GM19239 (cell line): ENCODE measurements around the gene ACOT6.
A peak's percentile ranks its signal among the peaks of the same experiment; 100 is the strongest.
"Not testable (repeated sequence)": the region's sequence is repeated elsewhere in the genome, so short reads cannot be mapped to it uniquely, and the experiment has no call there.

Source experiments
- DNase-seq: peaks from one replicate; pipeline ENCODE4 v3.0.0; 2011; ENCODE audit warnings: low spot score; ENCODE audit not compliant: insufficient read length
- FAIRE-seq: peaks from 2 replicates; lab custom pipeline; 2011; peaks lifted over from hg19 to GRCh38; lab: Jason Lieb, UNC

The ACOT6 gene

GRCh38 chr14:73591690-73592449 is 20.4 kb upstream of the ACOT6 start, which contains the start of gene ACOT4:
TSS of gene ACOT4 (plus strand) at chr14:73591873. CDS start at chr14:73591960, 87 bp downstream.
- peak; percentile 76 for DNase-seq
- FAIRE-seq = peak; percentile 75

- FAIRE-seq = no peak
Observed at GRCh38 chr14:73594491-73594890, 17.8 kb upstream of the ACOT6 start.

GRCh38 chr14:73599499-73599898 is 12.8 kb upstream of the ACOT6 start:
- no peak for DNase-seq
- FAIRE-seq = no peak

More at GRCh38 chr14:73594491-73594890, 17.8 kb upstream of the ACOT6 start:
- DNase-seq = no peak

- FAIRE-seq (no peak), DNase-seq (no peak)
Observed at GRCh38 chr14:73602994-73603393, 9.3 kb upstream of the ACOT6 start.

- DNase-seq (no peak), FAIRE-seq (no peak)
Observed at GRCh38 chr14:73606271-73606670, 6.0 kb upstream of the ACOT6 start.

GRCh38 chr14:73607241-73607640 is 5.1 kb upstream of the ACOT6 start:
- no peak for DNase-seq
- no peak for FAIRE-seq

- DNase-seq (no peak), FAIRE-seq (no peak)
Observed at GRCh38 chr14:73610687-73611086, 1.6 kb upstream of the ACOT6 start.

GRCh38 chr14:73613046-73613383 is 698 bp downstream of the ACOT6 start:
- peak; percentile 70 for FAIRE-seq
- no peak for DNase-seq

GRCh38 chr14:73613419-73613963 is 1.2 kb downstream of the ACOT6 start:
- FAIRE-seq = no peak

GRCh38 chr14:73616831-73617230 is 4.5 kb downstream of the ACOT6 start:
- DNase-seq = no peak
- no peak for FAIRE-seq

More at GRCh38 chr14:73613419-73613963, 1.2 kb downstream of the ACOT6 start:
- no peak for DNase-seq

GRCh38 chr14:73619524-73619923 is 7.2 kb downstream of the ACOT6 start:
- FAIRE-seq (no peak), DNase-seq (no peak)

GRCh38 chr14:73620268-73620667 is 8.0 kb downstream of the ACOT6 start:
- no peak for DNase-seq
- FAIRE-seq = no peak

- no peak for FAIRE-seq
Observed at GRCh38 chr14:73623504-73624054, 11.3 kb downstream of the ACOT6 start.

GRCh38 chr14:73625706-73626105 is 13.4 kb downstream of the ACOT6 start:
- DNase-seq = no peak
- FAIRE-seq = no peak

More at GRCh38 chr14:73623504-73624054, 11.3 kb downstream of the ACOT6 start:
- no peak for DNase-seq

- FAIRE-seq = no peak
- no peak for DNase-seq
Observed at GRCh38 chr14:73627151-73627558, 14.8 kb downstream of the ACOT6 start.

GRCh38 chr14:73630009-73630780 is 17.9 kb downstream of the ACOT6 start:
- FAIRE-seq = no peak
- DNase-seq = no peak

- peak; percentile 98 for FAIRE-seq
- peak; percentile 60 for DNase-seq
Observed at GRCh38 chr14:73633116-73634010, 21.0 kb downstream of the ACOT6 start.

GRCh38 chr14:73634011-73634833 is 21.9 kb downstream of the ACOT6 start:
- no peak for FAIRE-seq
- DNase-seq = no peak

GRCh38 chr14:73636355-73636754 is 24.0 kb downstream of the ACOT6 start:
- DNase-seq, FAIRE-seq: not testable (repeated sequence)
